SIG-M5 (cell line): ENCODE data around the gene HSPB9.
"Not testable (repeated sequence)": the region's sequence is repeated elsewhere in the genome, so short reads cannot be mapped to it uniquely, and the experiment has no call there.

Experiments
- DNase-seq: peaks from one replicate; lab custom pipeline; 2025; lab: John Stamatoyannopoulos, UW

HSPB9 gene

GRCh38 chr17:42120161-42120769 lies 2.3 kb upstream of the HSPB9 start:
- no peak for DNase-seq

- no peak for DNase-seq
Observed at GRCh38 chr17:42120770-42121769, 1.5 kb upstream of the HSPB9 start, which contains the start of gene KAT2A. KAT2A (minus strand) TSS chr17:42121367; CDS start chr17:42121304, 63 bp downstream.

DNA sequence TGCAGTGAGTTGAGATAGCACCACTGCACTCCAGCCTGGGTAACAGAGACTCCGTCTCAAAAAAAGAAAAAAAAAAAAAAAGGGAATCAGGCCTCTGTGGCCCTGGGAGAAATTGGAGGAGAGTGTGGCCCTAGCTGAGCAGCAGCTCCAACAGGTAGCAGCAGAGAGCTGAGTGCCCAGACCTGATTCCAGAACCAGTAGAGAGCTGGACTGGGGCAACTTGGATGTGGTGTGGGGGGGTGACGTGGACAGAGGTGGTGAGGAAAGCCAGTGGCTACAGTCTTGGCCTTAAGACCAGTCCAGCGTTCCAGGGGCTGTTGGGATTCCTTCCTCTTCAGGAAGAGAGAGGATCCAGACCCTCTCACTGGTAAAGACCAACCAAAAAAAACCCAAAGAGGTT lies 1.7 kb downstream of the HSPB9 start:
- no peak for DNase-seq

DNA sequence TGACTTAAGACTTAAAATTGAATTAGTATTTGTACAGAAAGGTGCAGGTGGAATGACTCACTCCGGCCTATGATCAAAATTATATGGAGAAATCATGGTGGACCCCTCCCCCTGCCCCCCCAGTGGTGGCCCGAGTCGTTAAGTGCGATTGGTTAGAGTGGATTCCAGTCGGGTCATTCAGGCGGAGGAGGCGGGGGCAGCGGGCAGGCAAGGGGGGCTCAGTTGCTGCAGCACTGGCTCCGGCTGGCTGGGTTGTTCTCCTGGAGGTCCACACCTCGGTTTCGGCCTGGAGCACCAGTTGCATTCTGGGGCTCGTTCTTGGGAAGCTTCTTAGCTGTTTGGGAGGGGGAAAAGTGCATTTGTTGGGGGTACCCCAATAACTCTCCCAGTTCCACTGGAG lies 3.0 kb downstream of the HSPB9 start:
- no peak for DNase-seq

DNA sequence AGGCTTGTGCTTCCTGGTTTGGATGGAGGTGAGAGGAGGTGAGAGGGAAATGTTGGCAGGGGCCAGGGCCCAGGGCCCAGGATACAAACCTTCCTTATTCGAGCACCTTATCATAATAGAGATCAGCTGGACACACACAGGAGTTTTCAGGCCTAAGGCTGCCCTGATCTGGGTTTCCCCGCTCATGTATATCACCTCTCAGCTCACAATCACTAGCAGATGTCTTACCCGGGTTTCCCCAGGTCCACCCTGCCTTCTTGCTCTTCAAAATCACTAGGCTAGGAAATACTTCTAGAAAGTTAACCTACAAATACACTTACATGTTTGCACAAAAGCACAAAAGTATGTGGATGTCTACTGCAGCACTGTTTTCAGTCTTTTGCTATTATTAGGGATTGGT lies 4.2 kb downstream of the HSPB9 start:
- no peak for DNase-seq

GRCh38 chr17:42127414-42127813 lies 4.8 kb downstream of the HSPB9 start:
- DNase-seq: no peak

- no peak for DNase-seq
Observed at GRCh38 chr17:42129109-42129837, 6.7 kb downstream of the HSPB9 start.

DNA sequence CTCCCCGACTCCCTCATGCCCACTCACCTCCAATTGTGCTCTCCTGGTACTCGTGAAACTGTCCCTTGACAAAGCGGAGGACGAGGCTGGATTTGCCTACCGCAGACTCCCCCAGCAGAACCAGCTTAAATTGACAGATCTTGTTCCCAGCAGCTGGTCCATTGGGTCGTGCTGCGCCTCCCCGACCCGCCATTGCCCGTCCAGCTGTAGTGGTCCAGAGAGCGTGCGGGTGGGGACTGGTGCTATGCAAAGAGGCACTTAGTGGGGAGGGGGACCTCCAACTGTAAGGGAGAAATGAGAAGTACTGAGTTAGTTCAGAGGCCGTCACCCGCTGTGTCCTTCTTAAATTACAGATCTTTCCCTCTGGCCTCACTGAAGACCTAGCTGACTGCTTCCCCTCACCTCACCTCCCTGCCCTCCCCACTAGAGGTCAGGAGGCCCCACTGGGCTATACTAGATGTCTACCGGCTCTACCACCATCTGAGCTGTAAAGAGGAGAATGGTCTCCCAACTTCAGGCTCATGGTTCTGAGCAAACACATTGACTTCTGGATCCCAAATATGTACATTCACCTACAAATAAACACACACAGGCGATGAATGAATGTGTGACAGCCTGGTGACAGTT lies 7.8 kb downstream of the HSPB9 start:
- no peak for DNase-seq

DNA sequence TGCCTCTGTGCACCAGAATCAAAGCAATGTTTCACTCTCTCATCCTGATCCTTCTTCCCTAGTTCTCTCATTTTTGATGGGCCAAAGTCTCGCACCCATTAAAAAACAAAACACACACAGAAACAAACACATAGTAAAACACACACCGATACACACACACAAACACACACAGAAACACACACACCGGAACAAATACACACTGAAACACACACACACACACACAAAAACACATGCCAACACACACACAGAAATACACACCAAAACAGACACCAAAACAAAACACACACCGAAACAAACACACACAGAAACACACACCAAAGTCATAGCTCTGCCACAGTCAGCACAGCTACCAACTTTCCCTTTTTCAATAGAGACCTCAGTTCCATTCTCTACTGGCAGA lies 8.6 kb downstream of the HSPB9 start:
- no peak for DNase-seq

DNA sequence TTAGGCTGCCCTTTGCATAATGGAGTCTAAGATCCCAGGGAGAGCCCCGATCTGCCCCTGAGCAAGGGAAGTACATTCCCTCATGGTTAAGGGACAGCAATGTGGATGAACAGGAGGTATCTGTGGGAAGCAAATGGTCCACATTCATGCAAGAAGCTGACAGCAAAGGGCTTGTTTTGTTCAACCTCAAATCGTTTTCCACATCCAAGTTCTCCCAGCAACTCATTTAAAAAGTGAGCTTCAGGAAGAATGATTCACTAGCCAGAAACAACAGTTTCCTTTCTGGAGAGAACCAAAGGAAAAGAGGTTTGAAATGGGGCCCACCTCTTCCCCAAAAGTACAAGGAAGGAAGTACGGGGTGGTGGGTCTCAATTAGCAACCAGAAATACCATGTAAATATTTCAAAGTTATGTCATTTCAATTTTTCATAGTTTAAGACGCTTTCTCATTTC lies 9.4 kb downstream of the HSPB9 start:
- no peak for DNase-seq

DNA sequence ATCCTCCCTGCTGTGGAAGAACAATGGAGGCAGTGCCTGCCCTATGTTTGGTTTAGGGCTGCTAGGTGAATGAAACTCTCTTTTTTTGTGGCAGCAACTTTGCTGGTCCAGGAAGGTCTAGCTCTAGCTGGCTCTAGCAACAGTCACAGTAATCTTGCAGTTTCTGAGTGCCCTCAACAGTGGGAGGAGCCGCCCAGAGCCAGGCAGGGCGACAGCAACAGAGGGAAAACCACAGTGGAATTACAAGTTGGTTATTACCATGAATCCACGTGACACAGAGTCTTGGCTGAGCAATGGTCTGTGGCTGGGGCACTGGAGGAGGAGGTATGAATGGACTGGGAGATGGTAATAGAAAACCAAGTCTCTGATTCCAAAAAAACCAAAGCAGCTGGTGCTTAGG lies 10.3 kb downstream of the HSPB9 start:
- DNase-seq: no peak

GRCh38 chr17:42133461-42134041 lies 10.9 kb downstream of the HSPB9 start:
- no peak for DNase-seq

DNA sequence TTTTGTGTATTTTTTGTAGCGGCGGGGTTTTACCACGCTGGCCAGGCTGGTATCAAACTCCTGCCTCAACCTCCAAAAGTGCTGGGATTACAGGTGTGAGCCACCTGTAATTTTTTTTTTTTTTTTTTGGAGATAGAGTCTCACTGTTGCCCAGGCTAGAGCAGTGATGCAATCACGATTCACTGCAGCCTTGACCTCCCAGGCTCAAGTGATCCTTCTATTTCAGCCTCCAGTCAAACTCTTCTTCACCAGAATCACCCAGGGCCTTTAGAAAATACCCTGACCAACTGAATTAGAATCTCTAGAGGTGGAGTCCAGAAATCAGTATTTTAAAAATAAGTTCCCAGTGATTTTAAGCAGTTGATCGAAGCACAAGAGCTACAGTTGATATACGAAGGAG lies 12.5 kb downstream of the HSPB9 start:
- DNase-seq: no peak

DNA sequence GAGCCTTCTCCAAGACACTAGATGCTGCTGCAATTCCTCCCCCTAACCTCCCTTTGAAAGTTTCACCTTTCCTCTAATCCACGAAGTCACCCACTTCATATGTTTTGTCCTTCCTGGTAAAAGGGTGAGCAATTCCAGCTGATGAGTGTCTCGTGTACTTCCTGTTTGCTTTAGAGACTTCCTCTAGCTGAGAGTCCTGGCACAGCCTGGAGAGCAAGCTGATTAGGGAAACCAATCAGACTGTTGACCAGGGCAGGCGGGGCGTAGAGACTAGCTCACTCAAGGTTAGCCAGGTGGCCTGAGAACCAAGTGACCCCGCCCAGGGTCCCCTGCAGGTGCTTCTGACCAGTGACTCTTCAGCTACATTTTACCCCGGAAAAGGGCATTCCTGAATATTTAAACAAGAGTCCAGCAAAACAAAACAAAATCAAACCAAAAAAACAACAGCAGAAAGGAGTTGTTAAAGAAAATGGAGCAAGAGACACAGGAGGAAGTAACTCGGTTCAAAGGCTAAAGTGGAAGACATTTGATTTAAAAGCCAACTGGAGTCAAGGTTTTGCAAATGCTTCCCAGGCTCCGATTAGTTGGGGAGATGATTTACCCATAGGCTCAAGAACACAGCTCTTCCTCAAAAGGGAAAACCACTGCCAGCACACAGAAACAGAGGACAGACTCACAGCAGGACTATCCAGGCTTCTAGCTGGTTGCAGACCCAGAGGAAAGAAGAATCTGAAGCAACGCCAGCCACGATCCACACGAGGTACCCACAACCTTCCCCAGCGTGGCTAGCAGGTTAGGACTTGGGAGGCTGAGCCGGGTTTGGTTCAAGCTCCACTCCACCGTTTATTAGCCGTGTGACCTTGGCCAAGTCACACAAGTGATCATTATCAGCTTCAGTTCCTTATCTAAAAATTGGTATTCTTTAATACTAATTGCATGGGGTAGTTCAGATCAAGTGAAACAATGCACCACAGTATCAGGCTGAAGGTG lies 13.4 kb downstream of the HSPB9 start:
- DNase-seq: no peak

DNA sequence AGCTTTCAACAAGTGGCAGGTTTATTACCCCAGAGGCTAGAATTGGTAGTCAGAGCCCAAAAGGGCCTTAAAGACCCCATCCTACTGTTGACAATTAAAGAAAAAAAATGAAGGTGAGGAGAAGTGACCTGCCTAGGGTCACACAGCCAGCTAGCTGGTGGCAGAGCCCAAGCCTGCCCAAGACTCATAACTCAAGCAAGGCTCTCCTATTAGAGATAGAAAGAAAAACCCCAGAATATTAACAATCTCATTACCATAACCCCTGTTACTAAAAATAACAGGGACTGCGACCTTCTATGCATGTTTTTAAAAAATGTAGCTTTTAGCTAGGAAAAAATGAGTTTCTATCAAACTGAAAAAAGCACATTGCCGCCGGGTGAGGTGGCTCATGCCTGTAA lies 14.0 kb downstream of the HSPB9 start:
- no peak for DNase-seq

- DNase-seq: no peak
Observed at GRCh38 chr17:42138749-42139492, 16.3 kb downstream of the HSPB9 start.

- DNase-seq: not testable (repeated sequence)
Observed at GRCh38 chr17:42140690-42141089, 18.1 kb downstream of the HSPB9 start.

- no peak for DNase-seq
Observed at GRCh38 chr17:42141382-42141781, 18.8 kb downstream of the HSPB9 start.

DNA sequence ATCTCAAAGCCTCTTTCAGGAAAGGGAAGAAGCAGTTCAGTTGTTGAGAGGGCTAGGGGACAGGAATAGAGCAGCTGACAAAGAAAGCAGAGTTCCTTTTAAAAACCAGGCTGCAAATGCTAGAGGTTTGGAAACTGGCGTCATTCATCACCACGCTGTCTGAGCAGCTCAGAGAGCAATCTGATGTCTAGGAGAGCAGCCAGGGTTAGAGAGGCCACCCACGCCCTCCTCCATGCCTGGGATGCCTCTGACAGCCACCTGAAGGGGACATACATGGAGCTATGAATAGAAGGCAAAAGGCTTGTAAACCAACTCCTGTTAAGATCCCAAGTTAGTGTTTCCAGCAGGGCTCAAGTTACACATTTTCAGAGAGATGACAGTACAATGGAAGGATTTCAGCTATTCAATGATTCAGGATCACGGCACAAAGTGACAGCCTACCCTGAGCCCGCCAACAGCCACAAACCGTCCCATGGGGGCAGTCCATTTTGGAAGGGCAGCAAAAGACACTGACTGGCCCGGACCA lies 19.8 kb downstream of the HSPB9 start:
- DNase-seq: no peak
